ENCODE measurements around the gene NOS1AP.
"Not testable (repeated sequence)": the region's sequence is repeated elsewhere in the genome, so short reads cannot be mapped to it uniquely, and the experiment has no call there.

The NOS1AP gene

DNA sequence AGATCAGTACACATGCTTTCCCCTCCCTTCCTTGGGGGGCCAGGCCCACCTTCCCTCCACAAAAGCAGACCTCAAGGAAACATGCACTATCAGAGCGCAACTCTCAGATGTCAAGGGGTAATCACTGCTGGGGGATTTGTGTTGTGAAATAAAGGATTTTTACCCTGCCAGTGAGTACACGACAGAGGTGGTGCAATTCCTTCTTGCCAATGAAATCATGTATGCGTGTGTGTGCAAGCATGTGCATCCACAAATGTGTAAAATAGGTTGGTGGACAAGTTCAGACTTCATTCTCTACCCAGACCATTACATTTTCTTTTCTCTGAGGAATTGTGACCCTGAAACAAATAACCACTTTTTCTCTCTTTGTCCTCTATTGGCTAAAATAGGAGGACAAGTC, 9.8 kb upstream of the NOS1AP start:
- FAIRE-seq, result no peak

- no peak for FAIRE-seq
These were observed 9.2 kb upstream of the NOS1AP start for GRCh38 chr1:162060314-162060713.

DNA sequence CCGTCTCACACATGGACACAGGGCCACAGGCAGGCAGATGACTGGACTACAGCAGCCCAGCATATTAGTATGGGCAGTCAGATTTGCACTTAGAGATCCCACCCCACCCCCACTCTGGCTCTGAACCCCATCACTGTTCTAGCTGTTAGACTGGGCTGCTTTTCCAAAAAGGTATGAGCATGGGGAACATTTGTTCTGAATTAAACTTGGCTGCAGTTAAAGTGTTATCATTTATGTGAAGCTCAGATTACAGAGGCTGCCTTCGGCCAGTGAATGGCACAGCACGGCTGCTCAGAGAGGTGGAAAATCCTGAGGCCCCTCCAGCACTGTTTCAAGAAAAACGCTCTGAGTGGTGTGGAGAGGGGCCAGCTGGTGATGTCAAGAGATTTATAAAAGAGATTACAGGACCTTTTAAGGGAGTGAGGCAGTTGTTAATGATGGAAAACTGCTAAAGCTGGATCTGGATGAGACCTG, 6.9 kb upstream of the NOS1AP start:
- FAIRE-seq, result no peak

DNA sequence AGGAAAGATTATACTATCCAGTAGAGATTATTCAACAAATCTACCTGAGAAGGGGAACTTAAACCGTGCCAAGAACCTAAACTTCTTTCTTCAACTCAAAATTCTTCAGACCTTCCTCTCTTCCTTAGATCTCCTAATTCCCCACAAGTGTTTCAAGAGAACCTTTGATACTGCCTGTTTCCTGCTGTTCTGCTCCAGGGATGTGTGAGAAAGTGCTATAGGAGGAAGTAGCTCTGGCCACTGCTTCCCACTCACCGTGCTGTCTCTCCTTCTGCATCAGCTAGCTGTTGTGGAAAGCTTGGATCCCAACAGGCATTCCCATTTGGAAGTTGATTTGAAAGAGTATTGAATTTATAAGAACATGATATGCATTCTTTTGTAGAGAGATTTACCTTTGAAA, 4.5 kb upstream of the NOS1AP start:
- FAIRE-seq, result no peak

- FAIRE-seq, result not testable (repeated sequence)
These were observed 2.7 kb upstream of the NOS1AP start for GRCh38 chr1:162066836-162067235.

DNA sequence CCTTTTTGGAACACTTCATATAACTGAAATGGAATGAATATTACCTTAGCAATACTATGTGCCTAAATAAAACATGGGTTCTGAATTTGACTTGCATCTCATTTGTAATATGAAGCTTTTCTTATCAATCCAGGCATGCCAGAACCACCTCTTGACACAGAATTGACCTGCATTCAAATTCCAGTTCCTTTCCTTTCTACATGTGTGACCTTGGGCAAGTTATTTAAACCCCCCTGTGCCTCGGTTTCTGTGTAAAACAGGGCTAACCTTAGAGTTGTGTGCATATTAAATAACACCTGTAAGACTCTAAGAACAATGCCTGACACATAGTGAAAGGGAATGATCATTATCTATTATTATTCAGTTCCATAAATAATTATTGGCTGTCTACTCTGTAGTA, 2.0 kb upstream of the NOS1AP start:
- FAIRE-seq, result no peak

DNA sequence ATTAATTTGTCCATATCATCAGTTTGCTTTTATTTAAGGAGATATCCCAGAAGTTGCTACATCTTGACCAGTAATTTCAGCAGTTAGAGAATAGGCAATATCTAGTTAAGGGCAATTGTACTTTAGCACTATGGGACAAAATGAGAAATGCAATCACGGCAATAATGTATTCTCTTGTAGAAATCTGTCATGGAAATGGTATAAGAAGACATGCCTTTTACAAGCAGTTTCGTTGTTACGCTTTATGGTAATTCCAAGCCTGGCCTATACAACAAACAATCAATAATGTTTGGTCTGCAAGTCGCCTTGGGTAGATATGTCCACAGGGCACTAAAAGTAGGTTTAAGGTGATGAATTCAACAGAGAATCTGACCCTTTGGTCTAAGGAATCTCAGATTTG, 1.2 kb upstream of the NOS1AP start:
- no peak for FAIRE-seq

DNA sequence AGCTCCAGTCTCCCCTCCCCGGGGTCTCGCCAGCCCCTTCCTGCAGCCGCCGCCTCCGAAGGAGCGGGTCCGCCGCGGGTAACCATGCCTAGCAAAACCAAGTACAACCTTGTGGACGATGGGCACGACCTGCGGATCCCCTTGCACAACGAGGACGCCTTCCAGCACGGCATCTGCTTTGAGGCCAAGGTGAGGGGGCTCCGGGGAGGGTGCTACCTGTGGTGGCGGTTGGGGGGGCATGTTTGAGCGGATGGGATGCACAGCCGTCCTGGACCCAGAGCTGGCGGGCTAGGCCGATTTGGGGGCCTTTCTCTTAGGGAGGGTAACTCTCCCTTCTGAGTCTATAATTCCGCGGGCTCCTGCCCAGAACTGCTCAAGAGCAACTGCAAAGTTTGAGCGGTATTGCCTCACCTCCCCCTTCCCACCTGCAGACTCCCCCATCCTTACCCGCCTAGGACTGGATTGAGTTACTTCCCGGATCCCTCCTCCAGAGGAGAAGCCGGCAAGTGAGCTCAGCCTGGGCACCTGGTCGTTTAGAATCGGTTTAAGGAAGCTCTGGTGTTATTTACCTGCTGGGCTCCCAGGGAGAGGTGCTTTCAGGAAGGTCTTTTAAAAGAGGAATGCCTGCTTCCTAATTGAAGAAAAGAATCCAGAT, 730 bp downstream of the NOS1AP start:
- no peak for FAIRE-seq

- no peak for FAIRE-seq
These were observed 1.3 kb downstream of the NOS1AP start for GRCh38 chr1:162070825-162071224.

DNA sequence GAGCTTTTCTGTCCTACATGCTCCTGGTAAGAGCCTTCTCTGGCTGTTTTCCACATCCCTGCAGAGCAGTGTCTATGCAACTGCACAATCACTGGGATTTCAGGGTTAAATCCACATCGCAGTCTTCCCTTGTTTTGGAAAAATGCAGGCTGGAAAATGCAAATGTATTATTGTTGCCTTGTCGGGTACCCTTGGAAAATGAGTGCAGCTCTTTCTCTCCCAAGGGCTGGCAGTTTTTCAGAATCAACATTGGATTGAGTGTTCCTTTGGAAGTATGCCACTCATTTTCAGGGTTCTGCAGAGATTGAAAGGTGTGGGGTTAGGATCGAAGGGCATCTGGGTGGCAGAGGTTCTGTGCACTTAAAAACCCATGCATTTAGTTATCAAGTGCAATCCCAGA, 3.2 kb downstream of the NOS1AP start:
- FAIRE-seq, result no peak

- FAIRE-seq, result no peak
These were observed 5.0 kb downstream of the NOS1AP start for GRCh38 chr1:162074276-162075005.

DNA sequence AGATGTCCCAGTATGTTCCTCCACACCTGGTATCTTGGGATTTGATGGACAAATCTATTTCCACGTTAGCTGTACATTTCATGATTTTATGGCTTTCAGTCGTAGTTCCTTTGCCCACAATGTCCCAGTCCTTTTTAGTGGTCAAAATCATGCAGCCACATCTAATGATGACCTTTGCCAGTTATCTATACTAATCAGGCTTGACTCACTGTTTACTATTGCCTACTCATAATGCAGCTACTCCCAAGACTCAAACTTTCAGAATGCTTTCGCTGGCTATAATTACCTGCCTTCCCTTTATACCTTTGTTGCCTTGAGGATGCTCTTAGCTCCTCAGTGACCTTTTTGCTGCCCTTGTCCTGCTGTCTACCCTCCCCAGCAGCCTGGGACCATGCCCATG, 6.4 kb downstream of the NOS1AP start:
- FAIRE-seq, result no peak

DNA sequence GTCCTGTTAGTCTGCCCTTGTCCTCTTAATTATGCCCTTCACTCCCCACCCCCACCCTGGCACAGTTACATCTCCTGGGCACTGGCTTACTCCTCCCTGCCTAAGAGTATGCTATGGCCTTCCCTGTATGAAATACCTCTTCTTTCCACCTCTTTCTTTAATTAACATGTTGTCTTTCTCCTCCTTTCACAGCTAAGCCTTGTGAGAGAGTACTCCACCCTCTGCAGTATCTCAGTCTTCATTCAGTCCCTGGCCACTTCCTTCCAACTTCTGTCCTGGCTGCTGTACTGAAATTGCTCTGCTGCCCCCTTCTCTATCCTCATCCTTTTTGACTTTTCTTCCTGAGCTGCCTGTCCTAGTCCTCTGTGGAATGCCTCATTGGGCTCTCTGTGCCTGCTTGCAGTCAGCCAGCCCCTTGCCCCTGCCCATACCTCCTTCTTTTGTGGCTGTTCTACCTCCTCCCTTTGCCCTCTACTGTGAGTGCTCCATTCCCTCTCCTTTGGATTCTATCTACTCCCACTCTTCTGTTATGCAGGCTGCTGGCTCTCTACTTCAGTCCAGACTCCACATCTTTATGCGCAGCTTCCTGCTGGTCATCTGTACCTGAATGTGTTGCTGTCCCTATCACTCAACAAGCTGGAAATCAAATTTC, 8.3 kb downstream of the NOS1AP start:
- FAIRE-seq, result no peak

GRCh38 chr1:162079030-162079429, 9.5 kb downstream of the NOS1AP start:
- no peak for FAIRE-seq

DNA sequence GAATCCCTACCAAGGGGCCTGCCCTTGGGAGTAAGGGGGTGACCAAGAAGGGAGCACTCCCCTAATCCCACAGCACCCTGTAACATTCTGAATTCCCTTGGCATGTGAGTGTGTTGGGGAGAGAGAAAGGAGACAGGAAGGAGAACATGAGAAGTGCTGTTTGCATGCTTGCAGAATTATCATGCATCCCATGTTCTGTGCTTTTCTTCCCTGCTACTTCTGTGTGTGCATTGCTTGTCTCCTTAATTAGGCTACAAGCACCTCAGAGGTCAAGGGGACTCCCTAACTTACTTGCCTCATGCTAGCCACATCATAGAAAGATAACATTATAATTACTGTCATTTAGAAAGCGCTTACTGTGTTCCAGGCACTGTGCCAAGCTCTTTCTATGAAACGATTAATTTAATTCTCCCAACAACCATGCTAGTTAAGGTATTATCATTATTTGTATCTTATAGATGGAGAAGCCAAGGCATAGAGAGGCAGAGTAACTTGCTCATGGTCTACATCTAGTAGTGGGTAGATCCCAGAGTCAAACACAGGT, 11.1 kb downstream of the NOS1AP start:
- FAIRE-seq, result no peak

DNA sequence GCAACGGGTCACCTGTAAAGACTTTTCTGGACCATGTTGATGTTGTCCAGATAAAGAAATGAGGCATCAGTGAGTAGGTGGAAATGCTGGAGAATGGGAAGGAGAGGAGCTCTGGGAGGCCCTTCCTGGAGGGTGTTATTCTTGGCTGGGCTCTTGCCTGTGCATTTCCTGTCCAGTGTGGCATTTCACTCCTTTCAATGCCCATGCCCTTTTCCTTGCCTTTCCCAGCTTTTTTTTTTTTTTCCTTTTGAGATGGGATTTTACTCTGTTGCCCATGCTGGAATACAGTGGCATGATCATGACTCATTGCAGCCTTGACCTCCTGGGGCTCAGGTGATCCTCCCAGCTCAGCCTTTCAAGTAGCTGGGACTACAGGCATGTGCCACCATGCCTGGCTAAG, 11.8 kb downstream of the NOS1AP start:
- no peak for FAIRE-seq

- FAIRE-seq, result not testable (repeated sequence)
These were observed 12.6 kb downstream of the NOS1AP start for GRCh38 chr1:162082080-162082479.

DNA sequence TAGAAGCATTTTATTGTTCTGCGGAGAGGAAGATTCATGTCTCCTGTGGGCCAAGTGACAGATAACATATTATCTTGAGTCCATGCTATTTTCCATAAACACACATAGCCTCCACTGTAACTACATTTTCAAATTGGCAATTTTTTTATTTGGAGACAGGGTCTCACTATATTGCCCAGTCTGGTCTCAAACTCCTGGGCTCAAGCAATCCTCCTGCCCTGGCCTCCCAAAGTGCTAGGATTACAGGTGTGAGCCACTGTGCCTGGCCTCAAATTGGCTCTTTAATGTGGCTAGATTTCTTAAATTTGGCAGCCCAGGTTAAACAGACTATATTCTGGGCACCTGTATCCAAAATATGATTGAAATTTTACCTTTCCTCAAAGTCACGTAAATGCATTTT, 13.8 kb downstream of the NOS1AP start:
- FAIRE-seq, result no peak

- no peak for FAIRE-seq
These were observed 16.5 kb downstream of the NOS1AP start for GRCh38 chr1:162085991-162086390.

DNA sequence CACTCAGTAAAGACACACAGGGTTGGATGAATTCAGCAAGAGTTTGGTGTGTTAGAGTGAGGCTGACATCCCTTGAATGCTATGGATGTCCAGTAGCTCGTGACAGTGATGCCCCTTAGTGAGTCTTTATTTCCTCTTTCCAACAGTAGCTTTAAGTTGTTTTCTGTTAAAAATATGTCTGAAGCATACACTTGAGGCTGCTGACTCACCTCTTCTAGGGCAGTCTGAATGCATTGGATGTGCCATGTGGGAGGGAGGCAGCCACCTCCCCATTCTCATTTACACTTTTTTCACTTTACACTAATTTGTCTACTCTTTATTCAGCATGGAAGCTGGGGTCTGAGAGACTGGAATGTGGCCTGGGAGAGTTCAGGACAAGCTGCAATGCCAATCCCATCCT, 17.6 kb downstream of the NOS1AP start:
- no peak for FAIRE-seq

GRCh38 chr1:162087574-162087973, 18.1 kb downstream of the NOS1AP start:
- FAIRE-seq, result no peak

DNA sequence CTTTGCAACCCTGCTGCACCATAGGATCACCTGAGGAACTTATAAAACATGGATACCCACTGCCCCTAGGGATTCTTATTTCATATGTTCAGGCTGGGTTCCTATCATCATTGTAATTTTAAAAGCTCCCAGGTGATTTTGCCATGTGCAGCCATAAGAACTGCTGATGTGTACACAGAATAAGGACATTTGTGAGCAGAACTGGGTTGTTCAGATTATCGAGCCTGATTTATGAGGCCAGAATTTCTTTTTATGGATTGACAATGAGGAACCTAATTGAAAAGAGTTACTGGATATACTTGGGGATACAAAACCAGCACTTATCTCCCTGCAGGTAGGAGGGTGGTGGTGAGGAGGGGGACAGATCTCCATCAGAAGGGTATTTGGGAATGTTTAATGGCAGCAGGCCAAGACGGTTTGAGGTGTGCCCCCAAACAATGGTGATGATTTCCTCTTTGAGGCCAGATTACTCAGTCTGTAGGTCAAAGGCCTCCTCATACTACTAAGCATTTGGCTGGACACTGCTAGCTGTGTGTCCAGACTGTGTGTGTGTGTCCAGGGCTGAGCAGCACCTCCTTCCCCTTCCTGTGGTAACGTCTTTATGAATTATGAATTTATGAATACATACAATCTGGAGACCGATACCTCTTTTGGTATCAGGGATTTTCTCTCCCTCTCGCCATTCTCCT, 18.9 kb downstream of the NOS1AP start:
- FAIRE-seq, result no peak

DNA sequence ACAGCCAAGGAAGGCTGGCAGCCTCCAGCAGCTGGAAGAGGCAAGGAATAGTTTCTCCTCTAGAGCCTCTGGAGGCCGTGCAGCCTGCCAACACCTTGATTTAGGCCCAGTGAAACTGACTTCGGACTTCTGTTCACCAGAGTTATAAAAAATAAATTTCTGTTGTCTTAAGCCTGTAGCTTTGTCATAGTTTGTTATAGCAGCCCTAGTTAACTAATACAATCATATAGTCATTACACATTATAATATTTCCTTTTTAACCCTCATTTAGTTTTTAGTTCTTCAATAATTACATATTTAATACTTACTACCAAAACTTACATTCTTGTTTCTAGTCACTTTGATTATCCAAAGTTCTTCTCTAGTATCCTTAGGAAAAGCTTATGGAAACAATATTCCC, 20.3 kb downstream of the NOS1AP start:
- no peak for FAIRE-seq

Data from colon (tissue), 2 donors.